Retinal pigment epithelial cell (primary cell): ENCODE data around the gene TMEM131L.

Source experiments
- DNase-seq: peaks from one replicate; pipeline ENCODE4 v3.0.0-alpha.2; 2010; ENCODE audit warnings: low read depth
- H3K4me3 ChIP-seq: 2 replicates; pipeline ENCODE4 v1.5.1; 2011; ENCODE audit warnings: mild to moderate bottlenecking, low read length, control low read depth, moderate library complexity
- TF ChIP-seq, protein P1 (sequence below): conservative IDR thresholded peaks from 2 replicates; pipeline ENCODE4 v1.5.1; 2011; ENCODE audit warnings: low read depth, low read length, control low read depth, inconsistent platforms

The TMEM131L gene

DNA sequence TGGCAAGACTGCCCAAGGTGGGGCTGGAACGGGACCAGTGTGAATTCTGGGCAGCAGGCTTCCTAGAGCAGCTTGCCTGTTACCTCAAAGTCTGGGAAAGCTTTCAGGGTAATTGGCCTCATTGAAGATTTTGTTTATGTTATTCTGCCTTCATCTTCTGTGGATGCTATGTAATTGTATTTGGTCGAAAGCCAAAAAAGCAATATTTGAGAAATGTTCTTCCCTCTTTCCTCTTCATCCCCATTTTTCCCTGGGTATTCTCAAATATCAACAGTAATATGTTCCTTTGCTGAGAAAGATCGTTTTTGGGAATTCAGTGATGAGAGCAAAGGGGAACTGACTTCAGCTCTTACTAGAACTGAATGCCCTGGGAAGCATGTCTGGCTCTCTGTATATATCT is 12.9 kb downstream of the TMEM131L start:
- DNase-seq = no peak
- TF ChIP-seq, protein P1, sequence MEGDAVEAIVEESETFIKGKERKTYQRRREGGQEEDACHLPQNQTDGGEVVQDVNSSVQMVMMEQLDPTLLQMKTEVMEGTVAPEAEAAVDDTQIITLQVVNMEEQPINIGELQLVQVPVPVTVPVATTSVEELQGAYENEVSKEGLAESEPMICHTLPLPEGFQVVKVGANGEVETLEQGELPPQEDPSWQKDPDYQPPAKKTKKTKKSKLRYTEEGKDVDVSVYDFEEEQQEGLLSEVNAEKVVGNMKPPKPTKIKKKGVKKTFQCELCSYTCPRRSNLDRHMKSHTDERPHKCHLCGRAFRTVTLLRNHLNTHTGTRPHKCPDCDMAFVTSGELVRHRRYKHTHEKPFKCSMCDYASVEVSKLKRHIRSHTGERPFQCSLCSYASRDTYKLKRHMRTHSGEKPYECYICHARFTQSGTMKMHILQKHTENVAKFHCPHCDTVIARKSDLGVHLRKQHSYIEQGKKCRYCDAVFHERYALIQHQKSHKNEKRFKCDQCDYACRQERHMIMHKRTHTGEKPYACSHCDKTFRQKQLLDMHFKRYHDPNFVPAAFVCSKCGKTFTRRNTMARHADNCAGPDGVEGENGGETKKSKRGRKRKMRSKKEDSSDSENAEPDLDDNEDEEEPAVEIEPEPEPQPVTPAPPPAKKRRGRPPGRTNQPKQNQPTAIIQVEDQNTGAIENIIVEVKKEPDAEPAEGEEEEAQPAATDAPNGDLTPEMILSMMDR = no peak
- no peak overlapping the region for H3K4me3 ChIP-seq

DNA sequence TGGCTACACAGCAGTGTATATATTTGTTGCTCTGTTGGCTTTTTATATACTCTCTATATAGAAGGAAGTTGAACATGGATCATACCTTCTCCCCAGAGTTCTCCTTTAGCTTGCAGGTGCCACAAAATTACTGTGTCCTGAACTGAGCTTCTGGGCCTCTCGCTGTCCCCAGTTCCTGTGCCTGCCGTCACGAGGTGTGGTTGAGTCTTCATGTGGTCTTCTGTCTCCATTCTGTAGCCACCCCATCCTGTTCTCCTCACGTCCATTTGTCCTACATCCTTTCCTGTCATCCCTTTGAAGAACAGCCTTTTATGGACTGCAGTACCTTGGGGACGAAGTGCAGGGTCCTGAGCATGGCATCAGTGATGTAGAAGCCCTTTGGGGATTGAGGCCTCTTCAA is 14.5 kb downstream of the TMEM131L start:
- DNase-seq = no peak
- no peak overlapping the region for H3K4me3 ChIP-seq
- TF ChIP-seq, protein P1 = no peak

DNA sequence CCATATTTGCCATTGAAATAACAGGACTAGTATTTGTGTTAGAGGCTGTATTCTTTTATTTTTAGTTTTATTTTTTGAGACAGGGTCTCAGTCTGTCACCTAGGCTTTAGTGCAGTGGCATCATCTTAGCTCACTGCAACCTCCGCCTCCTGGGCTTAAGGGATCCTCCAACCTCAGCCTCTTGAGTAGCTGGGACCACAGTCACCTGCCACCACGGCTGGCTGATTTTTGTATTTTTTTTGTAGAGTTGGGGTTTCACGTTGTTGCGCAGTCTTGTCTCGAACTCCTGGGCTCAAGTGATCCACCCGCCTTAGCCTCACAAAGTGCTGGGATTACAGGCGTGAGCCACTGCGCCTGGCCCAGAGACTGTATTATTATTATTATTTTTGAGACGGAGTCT is 15.3 kb downstream of the TMEM131L start:
- TF ChIP-seq, protein P1 = no peak
- no peak for DNase-seq
- no peak overlapping the region for H3K4me3 ChIP-seq

DNA sequence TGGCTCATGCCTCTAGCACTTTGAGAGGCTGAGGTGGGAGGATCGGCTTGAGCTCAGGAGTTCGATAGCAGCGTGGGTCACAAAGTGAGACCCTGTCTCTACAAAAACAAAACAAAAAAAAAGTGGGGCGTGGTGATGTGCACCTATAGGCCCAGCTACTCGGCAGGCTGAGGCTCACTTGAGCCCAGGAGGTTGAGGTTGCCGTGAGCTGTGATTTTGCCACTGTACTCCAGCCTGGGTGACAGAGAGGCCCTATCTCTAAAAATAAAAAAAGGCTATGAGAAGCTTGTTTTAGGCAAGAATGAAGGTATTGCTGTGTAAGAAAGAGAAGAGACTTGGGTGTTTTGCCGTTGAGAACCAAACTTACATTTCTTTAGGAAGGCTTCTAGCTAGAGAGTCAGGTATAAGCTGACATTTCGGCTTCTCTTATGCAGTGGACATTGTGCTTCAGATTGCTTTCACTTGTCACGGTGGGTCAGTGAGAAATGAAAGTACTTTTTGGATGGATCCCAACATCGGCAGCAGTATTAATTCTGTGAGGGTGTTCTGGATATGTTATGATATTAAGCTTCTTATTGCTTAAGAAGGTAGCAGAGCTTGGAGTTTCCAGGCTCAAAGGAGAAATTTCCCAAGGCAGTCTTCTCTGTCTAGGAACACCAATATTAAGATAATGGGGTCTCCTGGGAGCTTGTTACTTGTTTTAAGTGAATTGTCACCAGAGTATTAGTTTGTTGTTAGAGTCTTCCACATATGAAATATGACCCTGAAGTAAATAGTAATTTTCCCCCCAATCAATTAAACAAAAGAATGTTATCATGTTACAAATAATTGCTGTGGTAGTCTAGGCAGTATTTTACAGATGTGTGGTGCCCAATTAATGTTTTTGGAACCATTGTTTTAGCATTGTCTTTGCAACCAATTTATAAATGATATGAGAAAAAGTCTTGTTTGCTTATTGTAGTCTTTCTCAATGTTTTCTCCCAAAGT is 17.6 kb downstream of the TMEM131L start:
- TF ChIP-seq, protein P1 = no peak
- no peak overlapping the region for H3K4me3 ChIP-seq
- peak; percentile 44 for DNase-seq

DNA sequence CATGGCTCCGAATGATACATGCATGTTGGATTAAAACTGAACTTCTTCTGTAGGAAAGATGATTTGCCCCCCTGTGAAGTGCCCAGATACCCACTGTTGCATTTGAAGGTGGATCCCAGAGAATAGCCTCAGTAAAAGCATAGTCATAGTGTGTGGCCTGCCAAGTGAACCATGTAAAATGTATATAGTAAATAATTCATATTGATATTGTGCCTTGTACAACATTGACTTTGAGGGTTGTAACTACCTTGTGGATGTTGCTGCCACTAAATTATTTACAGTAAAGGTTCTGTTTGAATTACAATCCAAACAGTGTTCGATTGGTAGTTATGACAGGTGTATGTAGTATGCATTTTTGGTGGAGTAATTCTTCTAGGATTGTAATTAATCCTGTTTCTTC is 19.2 kb downstream of the TMEM131L start:
- DNase-seq = no peak
- TF ChIP-seq, protein P1 = no peak
- H3K4me3 ChIP-seq = no peak overlapping the region

DNA sequence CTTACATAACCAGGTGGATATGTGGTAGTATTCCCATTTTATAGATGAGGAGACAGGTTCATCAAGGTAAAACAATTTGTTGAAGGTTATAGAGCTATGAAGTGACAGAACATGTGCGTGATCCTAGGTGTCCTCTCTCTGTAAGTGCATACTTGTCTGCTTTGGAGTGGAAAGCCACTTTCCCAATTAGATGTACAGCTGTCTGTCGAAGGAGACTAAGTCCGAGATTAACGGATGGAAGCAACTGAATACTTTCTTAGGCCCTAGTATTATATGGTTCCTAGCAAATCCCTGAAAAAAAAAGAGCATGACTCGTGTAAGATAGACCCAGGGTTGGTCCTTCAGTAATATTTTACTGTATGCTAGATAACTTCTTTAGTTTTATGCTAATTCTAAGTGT is 19.7 kb downstream of the TMEM131L start:
- no peak for DNase-seq
- no peak overlapping the region for H3K4me3 ChIP-seq
- TF ChIP-seq, protein P1 = no peak
